ENCODE measurements around the gene SLC30A1. TPM values are rescaled to one million over a fixed set of nuclear protein-coding genes. Genes with fewer than 3 reads are reported as not detected.

Gene SLC30A1
- total RNA-seq, 3 donors from 2014 or later, result 16.7 to 17.9 (median 17.2) TPM

Other genes starting within 250 kb of the SLC30A1 start
- gene RD3, start 87.0 kb downstream of the SLC30A1 start, total RNA-seq, result not detected
- gene NEK2, start 96.5 kb upstream of the SLC30A1 start, total RNA-seq, result 1 to 10 TPM; 1.2 to 2.0 (median 2.0) TPM

Measured in activated T-cell treated with anti-CD3 and anti-CD28 coated beads, Interleukin-2, amount 50 U/mL, for 4 hours (primary cell).